Left ventricle myocardium inferior (tissue), 1 donor: ENCODE data around the gene DARS2. TPM values are rescaled to one million over a fixed set of nuclear protein-coding genes. Genes with fewer than 3 reads are reported as not detected.

Experiments used
- DNase-seq: peaks from one replicate; pipeline ENCODE4 v3.0.0-alpha.2; 2020
- H3K27ac ChIP-seq: fragments of 200-600 bp; replicated peaks from 2 replicates; pipeline ENCODE4 v1.8.0; 2021
- H3K27me3 ChIP-seq: fragments of 200-600 bp; 2 replicates; pipeline ENCODE4 v1.8.0; 2021; ENCODE audit warnings: low read depth
- H3K36me3 ChIP-seq: fragments of 200-600 bp; 2 replicates; pipeline ENCODE4 v1.8.0; 2021
- H3K4me1 ChIP-seq: fragments of 200-600 bp; 2 replicates; pipeline ENCODE4 v1.8.0; 2021
- H3K4me3 ChIP-seq: fragments of 200-600 bp; 2 replicates; pipeline ENCODE4 v1.8.0; 2021; ENCODE audit warnings: mild to moderate bottlenecking, moderate library complexity
- H3K9me3 ChIP-seq: fragments of 200-600 bp; replicated peaks from 2 replicates; pipeline ENCODE4 v1.8.0; 2021
- CTCF ChIP-seq: fragments of 200-600 bp; IDR thresholded peaks from 2 replicates; pipeline ENCODE4 v1.8.0; 2021; ENCODE audit warnings: antibody characterized with exemption, mild to moderate bottlenecking, borderline replicate concordance
- intact Hi-C: fragments of 100-400 bp; cut with micrococcal nuclease; formaldehyde crosslinking; loops from one replicate; pipeline ENCODE4 v1.11.0; 2022
- total RNA-seq: library from RNA; stranded (reverse); fragmentation: NEBNext Ultra II Directional; extraction: Animal tissue kit (Norgen Biotek cat#: 25700); gene quantifications from one replicate; pipeline ENCODE4 v1.2.1, GENCODE V29; 2021
- donor health status: DM: no; HTN: yes; CAD: no; lungs with severe emphysema.

Gene DARS2
- total RNA-seq, 1 donor from 2014 or later: 15.1 TPM

DNA sequence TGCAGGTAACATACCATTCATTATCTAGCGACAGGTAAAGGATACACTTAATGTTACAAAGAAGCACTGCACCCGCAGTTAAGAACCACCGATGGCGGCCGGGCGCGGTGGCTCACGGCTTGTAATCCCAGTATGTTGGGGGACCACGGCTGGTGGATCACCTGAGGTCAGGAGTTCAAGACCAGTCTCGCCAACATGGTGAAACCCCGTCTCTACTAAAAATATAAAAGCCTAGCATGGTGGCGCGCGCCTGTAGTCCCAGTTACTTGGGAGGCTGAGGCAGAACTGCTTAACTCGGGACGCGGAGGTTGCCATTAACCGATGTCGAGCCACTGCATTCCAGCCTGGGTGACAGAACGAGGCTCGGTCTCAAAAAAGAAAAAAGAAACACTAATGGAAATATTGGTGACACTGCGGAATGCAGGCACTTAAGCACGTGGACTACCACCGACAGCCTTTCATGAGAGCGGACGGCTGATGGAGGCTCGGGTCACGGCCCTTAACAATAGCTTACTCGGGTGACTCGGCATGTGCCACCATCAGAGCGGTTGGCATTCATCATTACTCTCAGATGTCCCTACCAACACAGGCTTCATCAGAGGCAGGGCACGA lies 42.8 kb downstream of the DARS2 start:
- intact Hi-C loops: no loop called here
- TF ChIP-seq CTCF: no peak
- H3K36me3 ChIP-seq: peaks cover 44% of the 10 kb centered on the region
- H3K9me3 ChIP-seq: no peaks in the 10 kb centered on the region
- peak overlapping the region; percentile 95 for H3K4me3 ChIP-seq
- no peaks in the 10 kb centered on the region for H3K27me3 ChIP-seq
- H3K27ac ChIP-seq: peak overlapping the region; percentile 99
- DNase-seq: no peak
- H3K4me1 ChIP-seq: peaks cover 70% of the 10 kb centered on the region

DNA sequence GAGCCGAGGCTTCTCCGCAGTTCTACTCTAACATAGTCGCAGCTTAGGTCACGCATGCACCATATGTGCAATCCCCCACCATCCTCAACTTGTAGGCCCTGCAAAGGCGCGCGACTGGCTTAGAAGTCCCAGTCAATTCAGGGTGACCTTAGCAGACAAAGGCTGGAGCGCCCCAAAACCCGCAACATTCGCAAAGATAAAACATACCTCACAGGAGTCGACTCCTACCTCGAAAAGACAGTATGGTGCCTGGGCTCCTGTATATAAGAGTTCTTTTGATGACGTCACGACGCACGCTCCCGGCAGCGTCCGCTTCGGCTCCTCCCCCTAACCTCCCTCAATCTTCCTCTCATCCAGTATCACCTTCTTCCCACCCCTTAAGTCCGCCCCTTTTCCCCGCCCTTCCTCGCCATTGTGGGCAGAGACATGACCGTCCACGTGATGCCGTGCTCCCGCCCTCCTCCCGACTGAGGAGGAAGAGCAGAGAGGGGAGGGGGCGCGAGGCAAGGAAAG lies 43.3 kb downstream of the DARS2 start, which contains the start of gene GAS5:
GAS5 (minus strand) TSS at position 237 of the 513 bp plus-strand sequence.
- TF ChIP-seq CTCF: no peak
- no peaks in the 10 kb centered on the region for H3K9me3 ChIP-seq
- H3K4me1 ChIP-seq: peaks cover 70% of the 10 kb centered on the region
- peak within 1 kb of the TSS; percentile 95 for H3K4me3 ChIP-seq
- DNase-seq: peak; percentile 98
- H3K27ac ChIP-seq: peak within 1 kb of the TSS; percentile 99
- H3K36me3 ChIP-seq: peaks cover 39% of the 10 kb centered on the region
- H3K27me3 ChIP-seq: no peaks in the 10 kb centered on the region
- intact Hi-C loops: no loop called here

- DNase-seq: peak; percentile 88
- peak within 1 kb of the TSS; percentile 95 for H3K4me3 ChIP-seq
- no peaks in the 10 kb centered on the region for H3K9me3 ChIP-seq
- peaks cover 35% of the 10 kb centered on the region for H3K36me3 ChIP-seq
- no peaks in the 10 kb centered on the region for H3K27me3 ChIP-seq
- peaks cover 70% of the 10 kb centered on the region for H3K4me1 ChIP-seq
- intact Hi-C loops: no loop called here
- no peak for TF ChIP-seq CTCF
- H3K27ac ChIP-seq: peak within 1 kb of the TSS; percentile 99
Measured at GRCh38 chr1:173868266-173869020, 44.0 kb downstream of the DARS2 start, which contains the start of gene ZBTB37. ZBTB37 (plus strand) TSS chr1:173868380; CDS start chr1:173870226, 1,846 bp downstream.

- no peaks in the 10 kb centered on the region for H3K27me3 ChIP-seq
- peaks cover 34% of the 10 kb centered on the region for H3K36me3 ChIP-seq
- intact Hi-C loops: no loop called here
Measured at GRCh38 chr1:173869021-173869359, 44.5 kb downstream of the DARS2 start.

More at GRCh38 chr1:173869021-173869359, 44.5 kb downstream of the DARS2 start:
- Histone ChIP-seq H3K4me3 (peak overlapping the region; percentile 95), H3K9me3 (no peaks in the 10 kb centered on the region), H3K4me1 (peaks cover 70% of the 10 kb centered on the region), H3K27ac (peak overlapping the region; percentile 99)
- DNase-seq: no peak
- TF ChIP-seq CTCF: no peak
